Measurements from ENCODE around the gene SLC35F3. TPM values are rescaled to one million over a fixed set of nuclear protein-coding genes. Genes with fewer than 3 reads are reported as not detected.
"Not testable (repeated sequence)": the region's sequence is repeated elsewhere in the genome, so short reads cannot be mapped to it uniquely, and the experiment has no call there.

Gene SLC35F3
- total and polyA plus RNA-seq, 2 experiments from 2014 or later: 1.0 to 3.2 TPM

- peaks cover 15% of the 10 kb centered on the region for H3K27me3 Mint-ChIP-seq (ENCODE audit: insufficient read depth, low read depth, poor library complexity)
- not testable (repeated sequence) for H3K27me3 ChIP-seq (ENCODE audit: insufficient read depth)
These were observed 306.0 kb downstream of the SLC35F3 start for GRCh38 chr1:234210429-234210828.

GRCh38 chr1:234211855-234212254 lies 307.4 kb downstream of the SLC35F3 start:
- H3K4me1 ChIP-seq (ENCODE audit: insufficient read depth); H3F3A ChIP-seq (replicated peaks; ENCODE audit: low read depth); H3K79me2 ChIP-seq (replicated peaks; ENCODE audit: insufficient read depth); DNase-seq (ENCODE audit: low spot score); H4K20me1 ChIP-seq (replicated peaks; ENCODE audit: insufficient read depth); H3K4me3 Mint-ChIP-seq; H3K36me3 ChIP-seq (ENCODE audit: insufficient read depth); H3K27ac Mint-ChIP-seq; H3K4me2 ChIP-seq; H2AFZ ChIP-seq; H3K9me2 ChIP-seq (ENCODE audit: insufficient read depth); H3K4me3 ChIP-seq; H3K27ac ChIP-seq (ENCODE audit: low read depth); H3K27me3 ChIP-seq (ENCODE audit: insufficient read depth); ATAC-seq: not testable (repeated sequence)
- H3K9me3 Mint-ChIP-seq: peaks cover 27% of the 10 kb centered on the region
- peaks cover 16% of the 10 kb centered on the region for H3K4me1 Mint-ChIP-seq
- H3K27me3 Mint-ChIP-seq (ENCODE audit: insufficient read depth, low read depth, poor library complexity): peaks cover 14% of the 10 kb centered on the region
- H3K36me3 Mint-ChIP-seq (ENCODE audit: low read depth): peaks cover 10% of the 10 kb centered on the region

More at GRCh38 chr1:234210429-234210828, 306.0 kb downstream of the SLC35F3 start:
- not testable (repeated sequence) for H3K27ac Mint-ChIP-seq; H4K20me1 ChIP-seq (replicated peaks; ENCODE audit: insufficient read depth); H3K79me2 ChIP-seq (replicated peaks; ENCODE audit: insufficient read depth); H3K4me3 Mint-ChIP-seq; H3K4me3 ChIP-seq; H3K4me1 ChIP-seq (ENCODE audit: insufficient read depth); H3K4me2 ChIP-seq; H3K27ac ChIP-seq (ENCODE audit: low read depth); H3K36me3 ChIP-seq (ENCODE audit: insufficient read depth); H3F3A ChIP-seq (replicated peaks; ENCODE audit: low read depth); H2AFZ ChIP-seq; ATAC-seq; DNase-seq (ENCODE audit: low spot score); H3K9me2 ChIP-seq (ENCODE audit: insufficient read depth)
- H3K36me3 Mint-ChIP-seq (ENCODE audit: low read depth): peaks cover 10% of the 10 kb centered on the region
- H3K9me3 Mint-ChIP-seq: peaks cover 27% of the 10 kb centered on the region
- peaks cover 11% of the 10 kb centered on the region for H3K4me1 Mint-ChIP-seq

GRCh38 chr1:234212764-234213657 lies 308.5 kb downstream of the SLC35F3 start:
- ATAC-seq: peak; percentile 56
- Mint-ChIP-seq H3K4me3 (peak overlapping the region; percentile 82), H3K9me3 (peaks cover 27% of the 10 kb centered on the region), H3K36me3 (ENCODE audit: low read depth) (peaks cover 10% of the 10 kb centered on the region), H3K27me3 (ENCODE audit: insufficient read depth, low read depth, poor library complexity) (peaks cover 18% of the 10 kb centered on the region), H3K27ac (no peak overlapping the region), H3K4me1 (peaks cover 16% of the 10 kb centered on the region)
- no peaks in the 10 kb centered on the region for H4K20me1 ChIP-seq (replicated peaks; ENCODE audit: insufficient read depth)
- H3K27ac ChIP-seq (ENCODE audit: low read depth): no peak overlapping the region
- H3K4me1 ChIP-seq (ENCODE audit: insufficient read depth): peaks cover 9% of the 10 kb centered on the region; the same call in 1 of the 2 replicates
- peaks cover 9% of the 10 kb centered on the region for H3K27me3 ChIP-seq (ENCODE audit: insufficient read depth)
- no peaks in the 10 kb centered on the region for H3F3A ChIP-seq (replicated peaks; ENCODE audit: low read depth)
- peak overlapping the region; percentile 85; the same call in 1 of the 2 replicates for H3K4me3 ChIP-seq
- no peaks in the 10 kb centered on the region for H3K79me2 ChIP-seq (replicated peaks; ENCODE audit: insufficient read depth)
- H3K4me2 ChIP-seq: peak overlapping the region; percentile 95; the same call in 1 of the 2 replicates
- TF ChIP-seq CTCF (conservative IDR thresholded peaks at IDR 0.05; ENCODE audit: low read depth in 2 of 2): peak; percentile 82 to 83
- no peak for TF ChIP-seq ZNF462 (CRISPR knock-in tag; IDR thresholded peaks at IDR 0.05)
- peak; percentile 51; the same call in 1 of the 2 replicates for TF ChIP-seq CREB1 (CRISPR knock-in tag; IDR thresholded peaks at IDR 0.05; ENCODE audit: low read depth)
- H3K36me3 ChIP-seq (ENCODE audit: insufficient read depth): no peaks in the 10 kb centered on the region; the same call in 1 of the 2 replicates
- no peak overlapping the region; the same call in 1 of the 2 replicates for H2AFZ ChIP-seq
- peak; percentile 84 for DNase-seq (ENCODE audit: low spot score)
- H3K9me2 ChIP-seq (ENCODE audit: insufficient read depth): no peaks in the 10 kb centered on the region
